Glutamatergic neuron (in vitro differentiated cells): ENCODE results near the gene STT3B. TPM values are rescaled to one million over a fixed set of nuclear protein-coding genes. Genes with fewer than 3 reads are reported as not detected.
"Not testable (repeated sequence)": the region's sequence is repeated elsewhere in the genome, so short reads cannot be mapped to it uniquely, and the experiment has no call there.

ENCODE experiments used
- DNase-seq: peaks from one replicate; pipeline ENCODE4 v3.0.0; 2022
- H3K27ac Mint-ChIP-seq: one replicate; pipeline ENCODE4 v1.8.0; 2020; ENCODE audit warnings: mild to moderate bottlenecking, mixed read lengths, inconsistent platforms; ENCODE audit not compliant: unreplicated experiment
- H3K27me3 Mint-ChIP-seq: one replicate; pipeline ENCODE4 v1.8.0; 2020; ENCODE audit warnings: mild to moderate bottlenecking, moderate library complexity, mixed read lengths, inconsistent platforms; ENCODE audit not compliant: unreplicated experiment
- H3K36me3 Mint-ChIP-seq: one replicate; pipeline ENCODE4 v1.8.0; 2020; ENCODE audit warnings: mild to moderate bottlenecking, mixed read lengths, inconsistent platforms; ENCODE audit not compliant: unreplicated experiment
- H3K4me1 Mint-ChIP-seq: one replicate; pipeline ENCODE4 v1.8.0; 2020; ENCODE audit warnings: mild to moderate bottlenecking, low read depth, mixed read lengths, inconsistent platforms; ENCODE audit not compliant: unreplicated experiment
- H3K4me3 Mint-ChIP-seq: one replicate; pipeline ENCODE4 v1.8.0; 2020; ENCODE audit warnings: mild to moderate bottlenecking, mixed read lengths, inconsistent platforms; ENCODE audit not compliant: unreplicated experiment
- H3K9me3 Mint-ChIP-seq: one replicate; pipeline ENCODE4 v1.8.0; 2020; ENCODE audit warnings: mild to moderate bottlenecking, moderate library complexity, mixed read lengths, inconsistent platforms; ENCODE audit not compliant: unreplicated experiment
- total RNA-seq: library from RNA; stranded (reverse); fragmentation: NEBNext Ultra II Directional; extraction: Animal tissue kit (Norgen Biotek cat#: 25700); gene quantifications from one replicate; pipeline ENCODE4 v1.2.1, GENCODE V29; 2021; ENCODE audit not compliant: unreplicated experiment
- TF ChIP-seq, protein P1 (sequence below): fragments of 200-600 bp; sonication (generic); IDR thresholded peaks from one replicate; pipeline ENCODE4 v1.5.0; 2021; ENCODE audit not compliant: partially characterized antibody, unreplicated experiment

The STT3B gene
- total RNA-seq, 1 donor from 2014 or later = 65.1 TPM

DNA sequence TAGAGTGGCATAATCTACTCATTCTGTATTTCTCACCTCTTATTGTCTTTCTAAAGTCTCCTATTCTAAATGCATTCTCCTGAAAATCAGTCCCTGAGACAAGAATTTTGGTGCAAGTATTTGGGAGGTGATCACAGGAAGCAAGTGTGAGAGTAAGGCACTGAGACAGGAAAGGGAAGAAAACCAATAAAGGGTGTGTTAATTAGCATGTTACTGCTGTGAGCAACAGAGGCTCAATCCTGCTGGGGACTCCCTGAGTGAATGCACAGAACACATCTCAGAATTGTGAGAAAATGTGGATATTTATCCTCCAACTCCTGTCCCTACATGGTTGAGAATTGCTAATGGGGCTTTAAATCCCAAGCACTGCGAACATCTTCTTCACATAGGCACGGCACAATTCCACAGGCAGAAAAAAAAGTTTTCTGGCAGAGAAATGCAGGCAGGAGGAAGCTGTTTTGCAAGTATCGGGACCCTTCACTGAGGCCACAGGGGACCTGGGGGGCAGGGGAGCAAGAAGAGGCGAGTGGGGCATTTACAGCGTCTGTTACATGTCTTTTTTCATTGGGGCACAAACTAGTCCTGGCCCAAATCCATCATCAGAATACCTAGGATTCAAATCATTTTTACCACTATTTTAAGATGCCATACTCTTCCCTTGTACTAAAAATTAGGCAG is 27.2 kb upstream of the STT3B start:
- no peak overlapping the region for H3K27ac Mint-ChIP-seq
- peak; percentile 32 for DNase-seq
- no peaks in the 10 kb centered on the region for H3K36me3 Mint-ChIP-seq
- peak overlapping the region; percentile 60 for H3K4me3 Mint-ChIP-seq
- H3K4me1 Mint-ChIP-seq = peaks cover 20% of the 10 kb centered on the region
- no peaks in the 10 kb centered on the region for H3K27me3 Mint-ChIP-seq
- TF ChIP-seq, protein P1, sequence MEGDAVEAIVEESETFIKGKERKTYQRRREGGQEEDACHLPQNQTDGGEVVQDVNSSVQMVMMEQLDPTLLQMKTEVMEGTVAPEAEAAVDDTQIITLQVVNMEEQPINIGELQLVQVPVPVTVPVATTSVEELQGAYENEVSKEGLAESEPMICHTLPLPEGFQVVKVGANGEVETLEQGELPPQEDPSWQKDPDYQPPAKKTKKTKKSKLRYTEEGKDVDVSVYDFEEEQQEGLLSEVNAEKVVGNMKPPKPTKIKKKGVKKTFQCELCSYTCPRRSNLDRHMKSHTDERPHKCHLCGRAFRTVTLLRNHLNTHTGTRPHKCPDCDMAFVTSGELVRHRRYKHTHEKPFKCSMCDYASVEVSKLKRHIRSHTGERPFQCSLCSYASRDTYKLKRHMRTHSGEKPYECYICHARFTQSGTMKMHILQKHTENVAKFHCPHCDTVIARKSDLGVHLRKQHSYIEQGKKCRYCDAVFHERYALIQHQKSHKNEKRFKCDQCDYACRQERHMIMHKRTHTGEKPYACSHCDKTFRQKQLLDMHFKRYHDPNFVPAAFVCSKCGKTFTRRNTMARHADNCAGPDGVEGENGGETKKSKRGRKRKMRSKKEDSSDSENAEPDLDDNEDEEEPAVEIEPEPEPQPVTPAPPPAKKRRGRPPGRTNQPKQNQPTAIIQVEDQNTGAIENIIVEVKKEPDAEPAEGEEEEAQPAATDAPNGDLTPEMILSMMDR = no peak
- no peaks in the 10 kb centered on the region for H3K9me3 Mint-ChIP-seq

DNA sequence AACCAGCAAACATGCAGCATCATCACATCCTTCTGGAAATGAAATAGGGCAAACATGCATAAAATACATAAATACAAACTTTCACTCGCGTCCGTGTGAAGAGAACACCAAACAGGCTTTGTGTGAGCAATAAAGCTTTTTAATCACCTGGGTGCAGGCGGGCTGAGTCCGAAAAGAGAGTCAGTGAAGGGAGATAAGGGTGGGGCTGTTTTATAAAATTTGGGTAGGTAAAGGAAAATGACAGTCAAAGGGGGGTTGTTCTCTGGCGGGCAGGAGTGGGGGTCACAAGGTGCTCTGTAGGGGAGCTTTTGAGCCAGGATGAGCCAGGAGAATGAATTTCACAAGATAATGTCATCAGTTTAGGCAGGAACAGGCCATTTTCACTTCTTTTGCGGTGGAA is 26.2 kb upstream of the STT3B start:
- H3K9me3 Mint-ChIP-seq, H3K36me3 Mint-ChIP-seq, H3K4me3 Mint-ChIP-seq, H3K27ac Mint-ChIP-seq, DNase-seq, H3K27me3 Mint-ChIP-seq: not testable (repeated sequence)
- peaks cover 20% of the 10 kb centered on the region for H3K4me1 Mint-ChIP-seq

DNA sequence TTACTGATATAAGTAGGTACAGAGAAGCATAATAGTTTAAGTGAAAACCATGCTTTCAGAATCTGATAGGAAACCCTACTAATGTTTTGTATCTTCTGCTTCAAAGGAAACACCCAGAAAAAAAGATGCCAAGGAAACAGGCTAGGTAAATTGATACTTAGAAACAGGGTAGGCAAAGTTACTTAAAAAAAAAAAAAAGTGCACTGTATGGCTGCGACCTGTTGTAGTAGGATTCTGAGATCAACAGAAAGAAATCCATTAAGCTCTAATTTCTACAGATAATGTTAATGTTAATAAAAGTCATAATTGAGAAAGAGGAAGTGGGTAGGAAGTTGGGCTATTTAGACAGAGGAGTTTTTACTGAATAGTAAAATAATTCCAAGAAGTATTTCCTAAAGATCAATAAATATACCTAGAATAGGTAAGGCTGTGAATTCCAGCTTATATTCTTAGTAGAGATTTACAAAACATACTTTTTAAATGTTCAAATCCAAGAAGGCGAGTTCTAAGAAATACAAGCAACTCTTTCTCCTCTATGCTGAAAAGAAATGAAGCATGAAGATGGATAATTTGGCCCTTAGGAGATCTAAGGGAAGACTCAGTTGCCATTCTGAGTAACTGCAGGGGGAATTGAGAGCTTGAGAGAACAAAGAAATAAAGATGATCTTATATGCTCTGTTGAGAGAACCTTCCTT is 24.1 kb upstream of the STT3B start:
- H3K4me1 Mint-ChIP-seq = peaks cover 20% of the 10 kb centered on the region
- TF ChIP-seq, protein P1 = no peak
- no peak for DNase-seq
- H3K27ac Mint-ChIP-seq = no peak overlapping the region
- no peak overlapping the region for H3K4me3 Mint-ChIP-seq
- no peaks in the 10 kb centered on the region for H3K27me3 Mint-ChIP-seq
- no peaks in the 10 kb centered on the region for H3K36me3 Mint-ChIP-seq
- no peaks in the 10 kb centered on the region for H3K9me3 Mint-ChIP-seq

DNA sequence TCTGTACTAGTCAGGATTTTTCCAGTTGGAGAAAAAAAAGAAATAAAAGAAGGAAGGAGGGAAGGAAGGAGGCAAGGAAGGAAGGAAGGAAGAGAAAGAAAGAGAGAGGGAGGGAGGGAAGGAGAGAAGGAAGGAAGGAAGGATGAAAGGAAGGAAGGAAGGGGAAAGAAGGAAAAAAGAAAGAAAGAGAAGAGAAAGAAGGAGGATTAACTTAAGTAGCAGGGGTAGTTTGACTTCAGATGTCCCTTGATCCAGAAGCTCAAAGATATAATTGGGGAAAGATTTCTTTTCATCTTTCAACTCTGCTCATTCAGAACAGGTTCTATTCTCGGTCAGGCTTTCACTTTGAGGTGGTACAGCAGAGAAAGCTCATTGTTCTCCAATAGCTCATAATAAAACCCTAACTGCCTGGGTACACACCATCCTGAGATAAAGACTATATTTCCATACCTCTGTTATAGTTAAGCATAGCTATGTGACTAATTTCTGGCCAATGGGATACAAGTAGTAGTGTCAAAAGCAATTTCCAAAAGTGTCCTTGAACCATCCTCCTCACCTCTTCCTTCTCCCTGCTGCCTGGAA is 23.5 kb upstream of the STT3B start:
- no peak for DNase-seq
- Mint-ChIP-seq H3K36me3 (no peaks in the 10 kb centered on the region), H3K4me1 (peaks cover 20% of the 10 kb centered on the region), H3K27me3 (no peaks in the 10 kb centered on the region), H3K9me3 (no peaks in the 10 kb centered on the region), H3K27ac (no peak overlapping the region), H3K4me3 (no peak overlapping the region)
- TF ChIP-seq, protein P1 = no peak

DNA sequence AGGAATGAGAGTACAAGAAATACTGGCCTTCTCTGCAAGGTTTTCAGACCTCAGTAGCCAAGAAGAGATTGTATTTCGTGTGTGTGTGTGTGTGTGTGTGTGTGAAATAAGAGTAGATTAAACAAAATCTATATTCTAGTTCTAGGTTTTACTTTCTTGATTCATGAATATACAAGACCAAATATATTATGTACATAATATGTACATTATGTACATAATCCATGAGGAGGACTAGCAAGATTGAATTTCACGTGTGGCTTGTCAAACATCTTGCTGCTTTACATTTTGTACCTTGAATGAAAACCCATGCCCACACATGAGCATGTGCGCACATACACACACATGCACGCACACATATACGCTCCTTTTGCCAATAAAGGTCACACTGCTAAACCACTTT is 18.2 kb upstream of the STT3B start:
- Mint-ChIP-seq H3K4me1 (no peaks in the 10 kb centered on the region), H3K36me3 (no peaks in the 10 kb centered on the region), H3K27ac (no peak overlapping the region), H3K4me3 (no peak overlapping the region), H3K27me3 (no peaks in the 10 kb centered on the region), H3K9me3 (no peaks in the 10 kb centered on the region)
- TF ChIP-seq, protein P1 = no peak
- DNase-seq = no peak
